Stomach (tissue), 9 donors: ENCODE data around the gene ERC2. TPM values are rescaled to one million over a fixed set of nuclear protein-coding genes. Genes with fewer than 3 reads are reported as not detected.
A peak's percentile ranks its signal among the peaks of the same experiment; 100 is the strongest.

Source experiments
- DNase-seq, 2 donors: peaks; one replicate each; pipeline versions ENCODE4 v3.0.0 to v3.0.0-alpha.2; 2013 to 2019
- H3K27ac ChIP-seq, 5 donors: fragments of 200-600 bp in 4 of 5; sonication (generic) in 4 of 5; one replicate each; pipeline ENCODE4 v1.5.1; 2013 to 2019; ENCODE audit warnings: mild to moderate bottlenecking in 1 of 5, moderate library complexity in 1 of 5
- H3K27me3 ChIP-seq, 3 donors: fragments of 200-600 bp; sonication (generic); one replicate each; pipeline ENCODE4 v1.5.1; 2017 to 2019; ENCODE audit warnings: mixed run types in 1 of 3
- H3K36me3 ChIP-seq, 4 donors: fragments of 200-600 bp; sonication (generic); 1 replicate in 3 of 4; 2 replicates in 1 of 4; pipeline ENCODE4 v1.5.1; 2016 to 2019
- H3K4me1 ChIP-seq, 4 donors: fragments of 200-600 bp; sonication (generic); one replicate each; pipeline ENCODE4 v1.5.1; 2016 to 2019
- H3K4me3 ChIP-seq, 4 donors: fragments of 200-600 bp; sonication (generic) in 3 of 4; one replicate each; pipeline ENCODE4 v1.5.1; 2016 to 2019; ENCODE audit warnings: mild to moderate bottlenecking in 1 of 4
- H3K9me3 ChIP-seq, 4 donors: fragments of 200-600 bp; sonication (generic); one replicate each; pipeline ENCODE4 v1.5.1; 2016 to 2019
- EP300 ChIP-seq: sonication (generic); formaldehyde crosslinking; IDR thresholded peaks from one replicate; pipeline ENCODE4 v1.6.1; 2017; ENCODE audit warnings: antibody characterized with exemption
- POLR2A ChIP-seq, 4 donors: fragments of 450-650 bp; IDR thresholded peaks; one replicate each; pipeline ENCODE4 v1.6.1; 2016; ENCODE audit warnings: antibody characterized with exemption in 4 of 4, control low read depth in 2 of 4, mild to moderate bottlenecking in 1 of 4, moderate library complexity in 1 of 4
- POLR2AphosphoS5 ChIP-seq, 3 donors: sonication (generic); formaldehyde crosslinking; IDR thresholded peaks; one replicate each; pipeline ENCODE4 v1.6.1; 2016; ENCODE audit warnings: antibody characterized with exemption in 3 of 3
- WGBS, 5 donors: extraction: QIAGEN DNeasy Blood & Tissue Kit in 3 of 5; methylation state at CpG; one replicate each; pipeline versions ENCODE4 v1.1.5 to v1.1.7; 2013 to 2018; 5-methylcytosine and 5-hydroxymethylcytosine counted together
- intact Hi-C: fragments of 100-400 bp; cut with DNase I; formaldehyde crosslinking; loops from one replicate; pipeline ENCODE4 v1.15.1; 2023; ENCODE audit warnings: low total_unique reads
- polyA plus RNA-seq, 3 donors: library from polyadenylated mRNA; stranded (reverse); fragments of 200-250 nt; gene quantifications; one replicate each; pipeline ENCODE4 v1.2.3, GENCODE V29; 2013
- total RNA-seq, 5 donors: library from RNA; depleted of rRNA; stranded (reverse); fragments of >200 nt; gene quantifications; one replicate each; pipeline versions ENCODE4 v1.1.0 to v1.2.3, GENCODE V29; 2014 to 2016
- TF ChIP-seq, protein P1 (sequence below), 7 experiments: fragments of 450-650 bp in 4 of 7; fragments of 200-600 bp in 3 of 7; sonication (generic) in 3 of 7; IDR thresholded peaks; one replicate each; pipeline ENCODE4 v1.5.1; 2016 to 2019; ENCODE audit warnings: antibody characterized with exemption in 7 of 7, control low read depth in 2 of 7, mild to moderate bottlenecking in 1 of 7
- donor health status: healthy with polysubstance abuse.
- donor health status: Bipolar disorder and iron deficiency.
- donor health status: healthy.

ERC2 gene
- total and polyA plus RNA-seq, 8 donors, result 0.43 to 3.1 (median 1.3) TPM; not detected in 2

DNA sequence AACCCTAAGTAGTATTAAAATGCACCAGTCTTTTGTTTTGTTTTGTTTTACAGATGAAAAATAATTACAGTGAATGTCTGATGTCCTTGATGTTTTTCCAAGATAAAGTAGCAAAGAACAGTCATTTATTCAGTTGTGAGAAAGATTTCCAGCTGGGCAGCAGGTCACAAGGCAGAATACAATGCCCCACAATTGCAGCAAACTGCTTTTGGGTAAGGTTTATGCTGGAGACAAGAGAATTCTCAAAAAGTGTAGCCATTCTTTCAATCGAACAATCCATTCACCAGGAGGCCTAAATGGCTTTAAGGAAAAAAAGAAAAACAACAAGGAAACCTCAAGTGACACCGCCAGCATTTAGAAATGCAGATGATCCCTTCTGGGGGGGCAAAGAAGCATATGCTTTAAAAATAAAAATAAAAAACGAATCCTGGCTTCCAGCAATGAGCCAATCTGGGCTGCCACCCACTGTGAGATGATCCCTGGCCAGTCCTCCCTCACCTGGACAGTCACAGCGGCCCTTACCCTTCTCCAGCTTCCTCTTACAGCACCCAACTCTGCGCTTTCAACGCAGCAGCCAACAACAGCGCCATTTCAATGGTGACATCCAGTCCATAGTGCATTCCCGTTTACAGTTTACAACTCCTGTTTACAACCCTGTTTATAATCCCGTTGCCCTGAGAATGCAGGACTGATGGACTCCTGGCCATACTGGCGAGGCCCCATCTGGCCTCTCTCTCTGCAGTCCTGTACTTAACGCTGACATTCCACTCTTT lies 955.5 kb downstream of the ERC2 start:
- Histone ChIP-seq H3K9me3 (no peaks in the 10 kb centered on the region), H3K27me3 (no peaks in the 10 kb centered on the region), H3K4me3 (no peak overlapping the region), H3K36me3 (no peaks in the 10 kb centered on the region), H3K4me1 (peaks cover 0 to 6% (median 0%) of the 10 kb centered on the region in 4 donors), H3K27ac (no peak overlapping the region)
- WGBS, 5 donors, result 60 to 74% (median 65%) methylated on average over 11 of the region's 11 CpGs
- DNase-seq, result no peak
- TF ChIP-seq POLR2AphosphoS5 (IDR thresholded peaks at IDR 0.05) (no peak), POLR2A (IDR thresholded peaks at IDR 0.05) (no peak), EP300 (no peak)
- TF ChIP-seq, protein P1, sequence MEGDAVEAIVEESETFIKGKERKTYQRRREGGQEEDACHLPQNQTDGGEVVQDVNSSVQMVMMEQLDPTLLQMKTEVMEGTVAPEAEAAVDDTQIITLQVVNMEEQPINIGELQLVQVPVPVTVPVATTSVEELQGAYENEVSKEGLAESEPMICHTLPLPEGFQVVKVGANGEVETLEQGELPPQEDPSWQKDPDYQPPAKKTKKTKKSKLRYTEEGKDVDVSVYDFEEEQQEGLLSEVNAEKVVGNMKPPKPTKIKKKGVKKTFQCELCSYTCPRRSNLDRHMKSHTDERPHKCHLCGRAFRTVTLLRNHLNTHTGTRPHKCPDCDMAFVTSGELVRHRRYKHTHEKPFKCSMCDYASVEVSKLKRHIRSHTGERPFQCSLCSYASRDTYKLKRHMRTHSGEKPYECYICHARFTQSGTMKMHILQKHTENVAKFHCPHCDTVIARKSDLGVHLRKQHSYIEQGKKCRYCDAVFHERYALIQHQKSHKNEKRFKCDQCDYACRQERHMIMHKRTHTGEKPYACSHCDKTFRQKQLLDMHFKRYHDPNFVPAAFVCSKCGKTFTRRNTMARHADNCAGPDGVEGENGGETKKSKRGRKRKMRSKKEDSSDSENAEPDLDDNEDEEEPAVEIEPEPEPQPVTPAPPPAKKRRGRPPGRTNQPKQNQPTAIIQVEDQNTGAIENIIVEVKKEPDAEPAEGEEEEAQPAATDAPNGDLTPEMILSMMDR (IDR thresholded peaks at IDR 0.05), result no peak
- intact Hi-C loops, result no loop called here

GRCh38 chr3:55511895-55512570 lies 956.2 kb downstream of the ERC2 start:
- Histone ChIP-seq H3K27me3 (peaks cover 0 to 3% (median 0%) of the 10 kb centered on the region in 3 donors), H3K4me3 (no peak overlapping the region), H3K9me3 (no peaks in the 10 kb centered on the region), H3K4me1 (peaks cover 0 to 6% (median 0%) of the 10 kb centered on the region in 4 donors), H3K36me3 (no peaks in the 10 kb centered on the region), H3K27ac (no peak overlapping the region)
- intact Hi-C loops, result no loop called here
- WGBS, 5 donors, result 51 to 67% (median 59%) methylated on average over 7 of the region's 7 CpGs
- DNase-seq, result peak in 1 of 2 donors; percentile 58
- TF ChIP-seq EP300, result no peak
- TF ChIP-seq POLR2AphosphoS5 (IDR thresholded peaks at IDR 0.05), result no peak
- TF ChIP-seq, protein P1 (IDR thresholded peaks at IDR 0.05), result no peak
- TF ChIP-seq POLR2A (IDR thresholded peaks at IDR 0.05), result no peak

DNA sequence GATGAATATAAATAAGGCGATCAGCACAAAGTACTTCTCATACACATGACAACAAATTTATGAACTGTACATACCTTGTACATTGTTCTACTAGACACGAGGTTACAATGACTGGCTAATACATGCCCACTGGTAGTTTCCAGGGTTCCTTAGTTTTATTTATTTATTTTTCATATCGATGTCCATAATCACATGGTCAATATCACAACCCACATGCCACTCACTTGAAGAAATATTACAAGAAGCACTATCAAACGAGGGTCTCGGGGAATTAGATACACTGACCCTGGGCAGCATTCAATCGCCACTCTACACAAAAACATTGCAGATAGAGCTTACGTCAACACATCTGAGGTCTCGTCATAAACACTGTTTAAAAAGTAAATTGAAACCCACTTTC lies 959.9 kb downstream of the ERC2 start:
- H3K27me3 ChIP-seq, result peaks cover 0 to 5% (median 0%) of the 10 kb centered on the region in 3 donors
- no peaks in the 10 kb centered on the region for H3K9me3 ChIP-seq
- H3K36me3 ChIP-seq, result no peaks in the 10 kb centered on the region
- intact Hi-C loops, result no loop called here
- H3K27ac ChIP-seq, result no peak overlapping the region
- no peak overlapping the region for H3K4me3 ChIP-seq
- TF ChIP-seq EP300 (no peak), POLR2A (IDR thresholded peaks at IDR 0.05) (no peak), POLR2AphosphoS5 (IDR thresholded peaks at IDR 0.05) (no peak)
- TF ChIP-seq, protein P1 (IDR thresholded peaks at IDR 0.05), result no peak
- H3K4me1 ChIP-seq, result peaks cover 0 to 6% (median 0%) of the 10 kb centered on the region in 4 donors
- 87 to 89% (median 88%) methylated on average over 8 of the region's 8 CpGs for WGBS, 5 donors
- DNase-seq, result no peak

GRCh38 chr3:55507808-55508207 lies 960.5 kb downstream of the ERC2 start:
- Histone ChIP-seq H3K27ac (no peak overlapping the region), H3K27me3 (peaks cover 0 to 5% (median 0%) of the 10 kb centered on the region in 3 donors), H3K4me1 (peaks cover 0 to 6% (median 0%) of the 10 kb centered on the region in 4 donors), H3K36me3 (no peaks in the 10 kb centered on the region), H3K9me3 (no peaks in the 10 kb centered on the region), H3K4me3 (no peak overlapping the region)
- no peak for DNase-seq
- intact Hi-C loops, result no loop called here
- TF ChIP-seq POLR2AphosphoS5 (IDR thresholded peaks at IDR 0.05) (no peak), EP300 (no peak), POLR2A (IDR thresholded peaks at IDR 0.05) (no peak)
- TF ChIP-seq, protein P1 (IDR thresholded peaks at IDR 0.05), result no peak
- 82 to 100% (median 95%) methylated on average over 1 of the region's 1 CpG for WGBS, 5 donors
